ENCODE data around the gene TPK1.

Gene TPK1

GRCh38 chr7:144410441-144410840, 425.4 kb downstream of the TPK1 start:
- no peaks in the 10 kb centered on the region for H3K27me3 ChIP-seq
- no peaks in the 10 kb centered on the region for H3K4me1 ChIP-seq
- TF ChIP-seq Cebpa-rat (IDR thresholded peaks at IDR 0.05): no peak
- H3K9me3 ChIP-seq: no peaks in the 10 kb centered on the region
- H4K20me1 ChIP-seq: no peaks in the 10 kb centered on the region
- H3K9ac ChIP-seq: no peak overlapping the region
- H3K36me3 ChIP-seq: no peaks in the 10 kb centered on the region
- no peak overlapping the region for H3K27ac ChIP-seq
- no peak overlapping the region for H3K4me2 ChIP-seq
- H3K4me3 ChIP-seq: no peak overlapping the region

- Histone ChIP-seq H3K9me3 (no peaks in the 10 kb centered on the region), H3K27me3 (no peaks in the 10 kb centered on the region), H3K4me2 (no peak overlapping the region), H3K4me3 (no peak overlapping the region), H3K9ac (no peak overlapping the region), H3K27ac (no peak overlapping the region), H4K20me1 (no peaks in the 10 kb centered on the region), H3K4me1 (no peaks in the 10 kb centered on the region), H3K36me3 (no peaks in the 10 kb centered on the region)
- no peak for TF ChIP-seq Cebpa-rat (IDR thresholded peaks at IDR 0.05)
Observed at GRCh38 chr7:144408121-144408520, 427.7 kb downstream of the TPK1 start.

DNA sequence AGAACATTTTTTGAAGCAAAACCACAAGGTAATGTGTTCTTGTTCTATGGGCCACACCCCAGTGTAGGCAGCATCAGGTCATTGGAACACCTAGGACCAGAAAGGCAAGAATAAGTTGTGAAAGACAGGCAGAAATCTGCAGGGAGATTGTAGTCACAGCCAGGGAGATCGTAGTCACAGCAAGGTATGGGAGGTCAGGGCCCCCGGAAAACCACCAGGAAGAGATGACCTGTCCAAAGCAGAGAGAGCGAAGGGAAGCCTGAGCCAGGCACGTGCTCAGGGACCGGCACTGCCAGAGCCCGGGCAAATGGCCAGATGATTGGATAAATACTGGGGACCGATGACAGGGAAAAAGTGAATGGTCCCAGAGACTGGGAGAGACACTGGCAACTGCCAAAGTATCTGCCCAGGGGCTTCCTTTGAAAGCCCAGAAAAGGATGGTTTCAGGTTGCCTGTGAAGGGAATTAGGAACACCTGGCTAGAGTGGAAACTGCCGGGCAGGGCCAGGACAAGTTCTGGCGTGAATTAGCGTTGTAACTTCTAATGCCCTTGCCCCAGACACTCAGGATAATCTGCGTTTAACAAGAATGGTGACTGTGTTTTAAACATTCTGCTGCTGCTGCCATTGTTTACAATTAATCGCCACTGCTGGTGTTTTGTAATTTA, 428.5 kb downstream of the TPK1 start:
- Histone ChIP-seq H3K4me3 (no peak overlapping the region), H3K9ac (no peak overlapping the region), H4K20me1 (no peaks in the 10 kb centered on the region), H3K27ac (no peak overlapping the region), H3K27me3 (no peaks in the 10 kb centered on the region), H3K4me2 (no peak overlapping the region), H3K9me3 (no peaks in the 10 kb centered on the region), H3K36me3 (no peaks in the 10 kb centered on the region), H3K4me1 (no peaks in the 10 kb centered on the region)
- TF ChIP-seq Cebpa-rat (IDR thresholded peaks at IDR 0.05): no peak

- H3K27ac ChIP-seq: no peak overlapping the region
- no peak for TF ChIP-seq Cebpa-rat (IDR thresholded peaks at IDR 0.05)
- H3K4me1 ChIP-seq: no peaks in the 10 kb centered on the region
- H3K9ac ChIP-seq: no peak overlapping the region
- H4K20me1 ChIP-seq: no peaks in the 10 kb centered on the region
- H3K36me3 ChIP-seq: no peaks in the 10 kb centered on the region
- H3K4me3 ChIP-seq: no peak overlapping the region
- H3K4me2 ChIP-seq: no peak overlapping the region
- no peaks in the 10 kb centered on the region for H3K27me3 ChIP-seq
- no peaks in the 10 kb centered on the region for H3K9me3 ChIP-seq
Observed at GRCh38 chr7:144404946-144405345, 430.9 kb downstream of the TPK1 start.

DNA sequence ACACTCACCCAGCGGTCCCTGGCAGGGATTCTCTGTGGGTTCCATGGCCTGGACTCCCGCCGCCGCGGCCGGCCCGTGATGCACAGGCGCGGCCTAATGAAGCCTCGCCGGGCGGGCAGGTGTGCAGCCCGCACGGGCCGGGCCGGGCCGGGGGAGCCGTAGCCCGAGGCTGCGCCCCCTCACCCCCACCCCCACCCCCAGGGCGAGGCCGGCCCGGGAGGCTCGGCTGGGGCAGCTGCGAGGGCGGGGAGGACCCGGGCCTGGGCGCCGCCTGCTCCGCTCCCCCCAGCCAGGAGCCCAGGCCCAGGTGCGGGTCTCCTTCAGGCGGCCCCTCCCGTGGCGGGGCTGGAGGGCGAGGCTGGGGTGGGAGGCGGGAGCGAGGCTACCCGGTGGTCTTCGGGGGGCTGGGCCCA, 432.2 kb downstream of the TPK1 start, which contains the start of gene NOBOX:
TSS of gene NOBOX (minus strand) at position 45 of the 413 bp plus-strand sequence.
- Histone ChIP-seq H4K20me1 (no peaks in the 10 kb centered on the region), H3K9me3 (no peaks in the 10 kb centered on the region), H3K4me2 (no peak within 1 kb of the TSS), H3K9ac (no peak within 1 kb of the TSS), H3K36me3 (no peaks in the 10 kb centered on the region), H3K27me3 (no peaks in the 10 kb centered on the region), H3K4me3 (no peak within 1 kb of the TSS), H3K4me1 (no peaks in the 10 kb centered on the region), H3K27ac (no peak within 1 kb of the TSS)
- TF ChIP-seq Cebpa-rat (IDR thresholded peaks at IDR 0.05): no peak

- Histone ChIP-seq H3K9ac (no peak overlapping the region), H3K4me1 (no peaks in the 10 kb centered on the region), H3K4me3 (no peak overlapping the region), H3K9me3 (no peaks in the 10 kb centered on the region), H3K27me3 (no peaks in the 10 kb centered on the region), H4K20me1 (no peaks in the 10 kb centered on the region), H3K36me3 (no peaks in the 10 kb centered on the region), H3K4me2 (no peak overlapping the region), H3K27ac (no peak overlapping the region)
- no peak for TF ChIP-seq Cebpa-rat (IDR thresholded peaks at IDR 0.05)
Observed at GRCh38 chr7:144403102-144403501, 432.8 kb downstream of the TPK1 start.

Data from BLaER1 (cell line).